GM23248 (cell line): ENCODE data around the gene TAX1BP3. TPM values are rescaled to one million over a fixed set of nuclear protein-coding genes. Genes with fewer than 3 reads are reported as not detected.

Source experiments
- DNase-seq: peaks from one replicate; pipeline ENCODE4 v3.0.0-alpha.2; 2015
- H2AFZ ChIP-seq: fragments of 200-600 bp; sonication (generic); 2 replicates; pipeline ENCODE4 v1.6.1; 2016; ENCODE audit warnings: antibody characterized with exemption
- H3F3A ChIP-seq: fragments of 200-600 bp; sonication (generic); 2 replicates; pipeline ENCODE4 v1.6.1; 2016; ENCODE audit warnings: mild to moderate bottlenecking, antibody characterized with exemption, mixed run types; ENCODE audit not compliant: insufficient read depth
- H3K27ac ChIP-seq: fragments of 200-600 bp; sonication (generic); 2 replicates; pipeline ENCODE4 v1.5.1; 2016; ENCODE audit warnings: mild to moderate bottlenecking
- H3K27me3 ChIP-seq: fragments of 200-600 bp; sonication (generic); replicated peaks from 2 replicates; pipeline ENCODE4 v1.6.1; 2016; ENCODE audit warnings: mild to moderate bottlenecking; ENCODE audit not compliant: insufficient read depth
- H3K36me3 ChIP-seq: fragments of 200-600 bp; sonication (generic); 2 replicates; pipeline ENCODE4 v1.6.1; 2016; ENCODE audit warnings: low read depth, mild to moderate bottlenecking
- H3K4me1 ChIP-seq: fragments of 200-600 bp; sonication (generic); 2 replicates; pipeline ENCODE4 v1.6.1; 2016; ENCODE audit warnings: mild to moderate bottlenecking; ENCODE audit not compliant: insufficient read depth
- H3K4me2 ChIP-seq: fragments of 200-600 bp; sonication (generic); one replicate; pipeline ENCODE4 v1.6.1; 2016; ENCODE audit warnings: mild to moderate bottlenecking; ENCODE audit not compliant: unreplicated experiment
- H3K4me3 ChIP-seq: fragments of 200-600 bp; sonication (generic); 2 replicates; pipeline ENCODE4 v1.5.1; 2016; ENCODE audit warnings: mild to moderate bottlenecking
- H3K79me2 ChIP-seq: fragments of 200-600 bp; sonication (generic); 2 replicates; pipeline ENCODE4 v1.6.1; 2016; ENCODE audit warnings: mild to moderate bottlenecking; ENCODE audit not compliant: insufficient read depth
- H3K9ac ChIP-seq: fragments of 200-600 bp; sonication (generic); 2 replicates; pipeline ENCODE4 v1.6.1; 2016; ENCODE audit warnings: mild to moderate bottlenecking
- H3K9me2 ChIP-seq: fragments of 200-600 bp; sonication (generic); 2 replicates; pipeline ENCODE4 v1.6.1; 2016; ENCODE audit warnings: mixed run types, mild to moderate bottlenecking, moderate library complexity; ENCODE audit not compliant: insufficient read depth
- H3K9me3 ChIP-seq: fragments of 200-600 bp; sonication (generic); one replicate; pipeline ENCODE4 v1.6.1; 2017; ENCODE audit warnings: low read depth
- H4K20me1 ChIP-seq: fragments of 200-600 bp; sonication (generic); 2 replicates; pipeline ENCODE4 v1.6.0; 2016; ENCODE audit not compliant: insufficient read depth
- EZH2 ChIP-seq: fragments of 200-600 bp; sonication (generic); IDR thresholded peaks from 2 replicates; pipeline ENCODE4 v1.6.1; 2018; ENCODE audit warnings: antibody characterized with exemption, mild to moderate bottlenecking; ENCODE audit not compliant: insufficient read depth, poor library complexity, severe bottlenecking
- EZH2phosphoT487 ChIP-seq: fragments of 200-600 bp; sonication (generic); IDR thresholded peaks from 2 replicates; pipeline ENCODE4 v1.6.1; 2018; ENCODE audit warnings: antibody characterized with exemption, moderate library complexity, mild to moderate bottlenecking, low read depth; ENCODE audit not compliant: insufficient read depth
- WGBS, 2 experiments: methylation state at CpG; one replicate each; pipeline ENCODE4 v1.1.6; 2015 to 2017; ENCODE audit warnings: low lambda C conversion rate in 2 of 2, low coverage in 1 of 2; ENCODE audit errors: missing lambda C conversion rate in 2 of 2; 5-methylcytosine and 5-hydroxymethylcytosine counted together
- in situ Hi-C: fragments of 300-500 bp; cut with MboI; formaldehyde crosslinking; loops from 2 replicates; pipeline ENCODE4 v1.15.0; 2020
- polyA plus RNA-seq: library from polyadenylated mRNA; unstranded; fragments of >200 nt; fragmentation: Nextera tagmentation; extraction: Ambion mirVana; gene quantifications from 2 replicates; pipeline ENCODE4 v1.2.1, GENCODE V29; 2016
- total RNA-seq: library from RNA; depleted of rRNA; stranded (reverse); fragments of >200 nt; shearing (Covaris generic); gene quantifications from 2 replicates; pipeline ENCODE4 v1.2.3, GENCODE V29; 2014

TAX1BP3 gene
- total and polyA plus RNA-seq, 2 experiments from 2014 or later, result 331 to 418 TPM

DNA sequence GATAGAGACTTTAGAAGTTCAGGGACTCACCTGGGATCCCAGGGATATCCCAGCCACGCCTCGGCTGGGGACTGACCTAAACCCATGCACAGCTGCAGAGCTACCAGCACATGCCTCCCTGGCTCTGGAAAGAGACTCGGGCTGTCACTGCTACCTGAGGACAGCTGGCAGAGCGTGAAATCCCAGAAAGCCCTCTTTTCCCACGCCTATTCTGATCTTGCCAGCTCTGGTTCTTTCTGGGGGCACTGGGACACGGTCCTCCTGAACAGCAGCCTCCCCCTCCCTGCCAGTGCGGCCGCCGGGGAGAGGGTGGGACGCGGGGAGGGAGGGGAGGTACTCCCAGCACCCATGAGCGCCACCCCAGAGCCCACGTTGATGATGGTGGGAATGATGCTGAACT, 16.8 kb upstream of the TAX1BP3 start:
- in situ Hi-C loops, result no loop called here
- H3K79me2 ChIP-seq, result no peaks in the 10 kb centered on the region

GRCh38 chr17:3683054-3683511, 14.7 kb upstream of the TAX1BP3 start:
- H3K9ac ChIP-seq, result no peak overlapping the region
- H2AFZ ChIP-seq, result no peak overlapping the region
- H3K27me3 ChIP-seq, result peaks cover 16% of the 10 kb centered on the region; the same call in 1 of the 2 replicates
- no peaks in the 10 kb centered on the region for H4K20me1 ChIP-seq
- H3K4me1 ChIP-seq, result no peaks in the 10 kb centered on the region; the same call in 1 of the 2 replicates
- H3K36me3 ChIP-seq, result no peaks in the 10 kb centered on the region
- no peak overlapping the region for H3K4me2 ChIP-seq
- no peak overlapping the region for H3K4me3 ChIP-seq
- H3K79me2 ChIP-seq, result no peaks in the 10 kb centered on the region
- H3K9me2 ChIP-seq, result no peaks in the 10 kb centered on the region
- no peak overlapping the region for H3K27ac ChIP-seq
- in situ Hi-C loops, result no loop called here
- H3F3A ChIP-seq, result no peaks in the 10 kb centered on the region
- TF ChIP-seq EZH2phosphoT487, result no peak
- no peak for TF ChIP-seq EZH2
- WGBS, 2 experiments, result 20 to 26% methylated on average over 10 of the region's 10 CpGs
- DNase-seq, result peak; percentile 56
- no peaks in the 10 kb centered on the region for H3K9me3 ChIP-seq

More for the DNA sequence above, 16.8 kb upstream of the TAX1BP3 start:
- Histone ChIP-seq H3K4me2 (no peak overlapping the region), H3F3A (no peaks in the 10 kb centered on the region), H3K4me1 (no peaks in the 10 kb centered on the region), H4K20me1 (no peaks in the 10 kb centered on the region), H2AFZ (no peak overlapping the region), H3K27ac (no peak overlapping the region), H3K4me3 (no peak overlapping the region), H3K36me3 (no peaks in the 10 kb centered on the region), H3K27me3 (peaks cover 16% of the 10 kb centered on the region; the same call in 1 of the 2 replicates), H3K9ac (no peak overlapping the region), H3K9me2 (no peaks in the 10 kb centered on the region), H3K9me3 (no peaks in the 10 kb centered on the region)
- no peak for DNase-seq
- TF ChIP-seq EZH2phosphoT487, result no peak
- no peak for TF ChIP-seq EZH2
- WGBS, 2 experiments, result 23 to 43% methylated on average over 8 to 12 of the region's 13 CpGs

DNA sequence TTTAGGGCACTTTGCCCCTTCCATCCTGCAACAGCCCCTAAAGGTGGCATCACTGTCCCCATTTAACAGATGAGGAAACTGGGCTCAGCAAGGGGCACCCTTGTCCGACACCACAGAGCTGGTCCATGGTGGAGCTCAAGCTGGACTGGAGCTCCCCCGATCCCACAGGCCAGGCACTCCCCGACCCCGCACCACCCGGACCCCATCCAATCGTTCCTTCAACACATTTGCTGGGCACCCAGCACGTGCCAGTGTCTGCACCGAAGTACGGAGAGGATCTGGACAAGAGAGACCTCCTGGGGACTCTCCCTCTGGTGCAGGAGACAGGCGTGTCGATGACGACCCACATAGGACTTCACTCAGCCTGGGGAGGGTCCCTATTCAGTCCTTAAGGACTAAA, 13.7 kb upstream of the TAX1BP3 start:
- Histone ChIP-seq H4K20me1 (no peaks in the 10 kb centered on the region), H3K27me3 (peaks cover 16% of the 10 kb centered on the region; the same call in 1 of the 2 replicates), H3K9me3 (no peaks in the 10 kb centered on the region), H3K27ac (no peak overlapping the region), H3K4me2 (no peak overlapping the region), H3K4me1 (no peaks in the 10 kb centered on the region; the same call in 1 of the 2 replicates), H3K9ac (no peak overlapping the region), H3K36me3 (no peaks in the 10 kb centered on the region), H3K79me2 (no peaks in the 10 kb centered on the region), H3K4me3 (no peak overlapping the region), H3F3A (no peaks in the 10 kb centered on the region), H3K9me2 (no peaks in the 10 kb centered on the region), H2AFZ (no peak overlapping the region)
- no peak for DNase-seq
- in situ Hi-C loops, result no loop called here
- TF ChIP-seq EZH2 (no peak), EZH2phosphoT487 (no peak)
- 64 to 69% methylated on average over 9 to 12 of the region's 12 CpGs for WGBS, 2 experiments

GRCh38 chr17:3681565-3681964, 13.2 kb upstream of the TAX1BP3 start:
- no peak for DNase-seq
- WGBS, 2 experiments, result 72 to 75% methylated on average over 17 to 20 of the region's 20 CpGs
- Histone ChIP-seq H3K9ac (no peak overlapping the region), H3K27me3 (peaks cover 16% of the 10 kb centered on the region; the same call in 1 of the 2 replicates), H3K4me1 (no peaks in the 10 kb centered on the region; the same call in 1 of the 2 replicates), H3K27ac (no peak overlapping the region), H2AFZ (no peak overlapping the region), H4K20me1 (no peaks in the 10 kb centered on the region), H3F3A (no peaks in the 10 kb centered on the region), H3K9me2 (no peaks in the 10 kb centered on the region), H3K79me2 (no peaks in the 10 kb centered on the region), H3K4me3 (no peak overlapping the region), H3K9me3 (no peaks in the 10 kb centered on the region), H3K36me3 (no peaks in the 10 kb centered on the region), H3K4me2 (no peak overlapping the region)
- TF ChIP-seq EZH2phosphoT487 (no peak), EZH2 (no peak)
- in situ Hi-C loops, result no loop called here

DNA sequence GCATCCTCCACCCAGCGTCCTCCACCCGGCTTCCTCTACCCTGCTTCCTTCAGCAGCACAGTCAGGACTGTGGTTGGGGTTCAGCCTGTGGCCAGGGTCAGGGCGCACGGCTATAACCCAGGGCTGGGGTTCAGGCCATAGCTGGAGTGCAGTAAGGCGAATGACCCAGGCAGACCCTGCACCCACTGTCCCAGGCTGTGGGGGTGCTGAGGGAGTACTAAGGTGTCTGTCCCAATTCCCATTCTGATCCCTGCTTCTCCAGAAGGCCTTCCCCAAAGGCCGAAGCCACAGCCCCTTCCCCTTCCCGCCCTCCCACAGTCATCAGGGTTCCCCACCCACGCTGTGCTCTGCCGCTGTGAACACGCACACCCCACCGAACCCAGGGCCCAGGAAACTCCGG, 12.7 kb upstream of the TAX1BP3 start:
- no peaks in the 10 kb centered on the region for H4K20me1 ChIP-seq
- H3K4me1 ChIP-seq, result no peaks in the 10 kb centered on the region; the same call in 1 of the 2 replicates
- peaks cover 16% of the 10 kb centered on the region; the same call in 1 of the 2 replicates for H3K27me3 ChIP-seq
- no peak overlapping the region for H3K4me2 ChIP-seq
- no peak for DNase-seq
- TF ChIP-seq EZH2phosphoT487 (no peak), EZH2 (no peak)
- no peaks in the 10 kb centered on the region for H3K79me2 ChIP-seq
- H3K9ac ChIP-seq, result no peak overlapping the region
- no peaks in the 10 kb centered on the region for H3K9me2 ChIP-seq
- WGBS, 2 experiments, result 88 to 93% methylated on average over 6 to 12 of the region's 12 CpGs
- no peaks in the 10 kb centered on the region for H3K36me3 ChIP-seq
- H3K27ac ChIP-seq, result no peak overlapping the region
- no peaks in the 10 kb centered on the region for H3F3A ChIP-seq
- H3K4me3 ChIP-seq, result no peak overlapping the region
- in situ Hi-C loops, result no loop called here
- no peak overlapping the region for H2AFZ ChIP-seq
- no peaks in the 10 kb centered on the region for H3K9me3 ChIP-seq
